GM04504 (cell line): ENCODE measurements around the gene CCDC154.
"Not testable (repeated sequence)": the region's sequence is repeated elsewhere in the genome, so short reads cannot be mapped to it uniquely, and the experiment has no call there.

Experiments
- DNase-seq: peaks from one replicate; pipeline ENCODE4 v3.0.0-alpha.2; 2012; ENCODE audit warnings: low read depth

The CCDC154 gene

DNA sequence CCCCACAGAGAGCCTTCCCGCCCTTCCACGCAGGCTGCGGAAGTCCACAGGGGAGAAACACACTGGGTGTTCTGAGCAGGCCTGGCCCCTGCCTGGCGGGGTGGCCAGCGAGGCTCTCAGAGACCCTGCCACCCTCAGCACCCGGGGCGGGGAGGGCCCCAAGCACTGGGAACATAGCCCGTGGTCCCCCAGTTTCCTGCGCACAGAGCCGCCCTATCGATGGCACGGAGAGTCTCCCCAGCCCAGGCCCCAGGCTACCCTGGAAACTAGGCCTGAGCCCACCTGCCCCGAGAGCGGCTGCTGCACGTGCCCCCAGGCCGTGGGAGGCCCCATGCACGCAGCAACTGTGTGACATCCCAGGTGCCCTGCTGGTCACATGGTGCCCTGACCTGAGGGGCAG, 10.2 kb upstream of the CCDC154 start:
- DNase-seq, result no peak

DNA sequence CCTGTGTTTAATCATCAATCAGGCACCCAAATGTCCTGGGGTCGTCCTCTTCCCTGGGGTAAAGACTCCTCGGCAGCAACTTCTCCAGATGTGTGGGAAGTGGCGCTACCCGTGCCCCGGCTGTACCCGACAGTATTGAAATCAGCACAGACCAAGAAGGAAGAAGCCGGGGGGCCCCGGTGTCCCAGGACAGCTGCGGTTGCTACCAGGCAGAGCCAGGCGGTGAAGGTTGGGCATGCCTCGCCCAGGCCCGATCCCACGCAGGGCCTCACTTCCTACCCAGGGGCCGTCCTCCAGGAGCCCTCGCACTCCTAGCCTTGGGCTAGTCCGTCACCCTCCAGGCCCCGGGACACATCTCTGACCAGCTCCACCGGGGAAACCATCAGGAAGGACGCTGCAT, 9.0 kb upstream of the CCDC154 start:
- no peak for DNase-seq

DNA sequence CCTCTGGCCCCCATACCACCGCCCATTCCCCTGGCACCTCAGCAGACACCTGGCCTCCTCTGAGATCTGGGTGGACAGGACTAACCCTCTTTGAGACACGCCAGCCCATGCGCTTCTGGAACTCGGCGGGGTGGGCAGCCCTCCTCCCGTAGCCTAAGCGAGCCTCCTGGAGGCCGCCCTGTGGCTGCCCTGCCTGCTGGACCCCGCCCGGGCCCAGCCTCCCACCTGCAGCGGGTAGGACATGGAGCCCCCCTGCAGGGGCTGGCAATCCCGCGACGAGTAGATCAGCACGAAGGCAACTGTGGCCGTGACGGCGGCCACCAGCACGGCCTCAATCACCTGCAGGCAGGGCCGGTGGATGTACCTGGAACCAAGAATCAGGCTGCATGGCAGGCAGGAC, 8.2 kb upstream of the CCDC154 start:
- DNase-seq, result no peak

DNA sequence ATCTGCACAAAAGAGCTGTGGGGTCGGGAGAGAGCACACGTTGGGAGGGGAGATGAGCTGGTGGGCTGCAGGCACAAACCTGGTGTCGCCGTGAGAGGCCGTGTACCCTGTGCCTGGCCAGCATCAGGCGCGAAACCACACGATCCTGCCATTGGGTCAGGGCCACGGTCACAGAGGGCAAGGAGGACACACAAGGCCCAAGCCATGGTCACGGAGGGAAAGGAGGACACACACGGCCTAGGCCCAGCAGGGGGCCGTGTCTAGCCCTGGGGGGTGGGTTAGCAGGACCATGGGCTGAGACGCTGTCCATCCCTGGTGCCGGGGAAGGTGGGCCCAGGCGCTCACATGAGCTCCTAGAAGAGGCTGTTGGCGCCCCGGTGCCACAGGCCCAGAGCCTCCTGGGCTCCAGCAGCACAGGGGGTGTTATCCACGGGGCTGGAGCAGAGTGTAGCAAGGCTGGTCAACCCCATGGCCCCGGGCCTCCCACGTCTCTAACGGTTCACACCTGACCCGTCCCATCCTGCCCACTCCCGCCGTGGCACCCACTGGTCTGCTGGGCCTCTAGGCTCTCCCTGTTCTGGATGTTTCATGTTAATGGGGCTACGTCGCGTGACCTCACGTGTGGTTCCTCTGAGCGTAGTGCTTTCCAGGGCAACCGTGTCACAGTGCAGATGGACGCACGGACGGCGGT, 7.5 kb upstream of the CCDC154 start:
- no peak for DNase-seq

DNA sequence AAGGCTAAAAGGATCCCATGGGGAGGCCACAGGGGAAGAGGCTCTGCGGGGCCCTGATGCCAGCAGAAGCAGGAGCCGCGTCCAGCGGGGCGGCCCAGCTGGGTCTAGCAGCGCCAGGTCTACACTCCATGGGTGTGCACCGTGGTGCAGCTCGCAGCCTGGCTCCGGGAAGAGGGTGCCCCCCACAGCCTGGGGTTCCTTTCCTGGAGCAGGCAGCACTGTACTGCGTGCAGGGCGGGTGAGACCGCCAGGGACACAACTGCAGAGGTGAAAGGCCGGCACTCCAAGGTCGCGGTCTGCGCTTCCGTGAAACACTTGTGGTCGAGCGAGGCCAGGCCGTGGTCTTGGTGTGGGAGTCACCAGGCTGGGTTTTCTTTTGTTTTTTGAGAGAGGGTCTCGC, 6.5 kb upstream of the CCDC154 start:
- no peak for DNase-seq

DNA sequence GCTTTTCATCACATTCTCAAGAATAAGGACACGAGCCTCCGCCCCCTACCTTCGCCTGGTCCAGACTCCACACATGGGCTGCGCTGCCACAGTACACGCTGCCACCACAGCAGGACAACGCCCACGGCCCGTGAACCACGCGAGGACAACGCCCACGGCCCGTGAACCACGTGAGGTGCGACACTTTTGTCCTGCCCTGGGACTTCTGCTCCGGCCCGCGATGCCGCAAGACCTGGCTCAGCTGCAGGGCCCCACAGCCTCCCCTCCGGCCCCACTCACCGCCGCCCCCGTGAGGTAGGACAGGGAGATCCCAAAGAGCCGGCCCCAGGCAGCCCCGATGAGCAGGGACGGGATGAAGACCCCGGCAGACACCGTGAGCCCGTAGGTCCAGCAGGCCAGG, 5.9 kb upstream of the CCDC154 start:
- no peak for DNase-seq

DNA sequence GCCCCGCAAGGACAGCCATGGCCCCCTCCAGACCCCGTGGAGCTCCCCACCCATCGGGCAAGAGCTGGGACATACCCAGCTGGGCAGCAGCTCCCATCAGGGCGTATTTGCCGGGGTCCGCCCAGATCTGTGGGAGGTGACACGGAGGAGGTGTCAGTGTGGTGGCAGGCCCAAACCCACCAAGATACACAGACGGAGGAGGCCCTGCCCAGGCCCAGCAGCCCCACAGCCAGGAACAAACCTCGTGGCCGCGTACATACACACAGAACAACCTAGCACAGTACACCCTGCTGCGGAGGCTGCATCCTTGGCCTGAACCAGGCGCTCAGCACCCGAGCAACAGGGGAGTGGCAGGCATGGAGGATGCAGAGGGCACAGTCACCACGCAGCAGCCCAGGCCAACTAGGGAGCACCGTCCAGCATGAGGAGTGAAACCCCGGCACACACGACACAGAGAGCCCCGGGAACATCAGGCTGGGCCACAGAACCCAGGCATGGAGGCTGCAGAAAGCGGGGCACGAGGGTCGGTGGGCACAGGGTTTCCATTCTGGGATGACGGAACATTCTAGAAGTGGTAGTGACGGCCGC, 4.9 kb upstream of the CCDC154 start:
- no peak for DNase-seq

DNA sequence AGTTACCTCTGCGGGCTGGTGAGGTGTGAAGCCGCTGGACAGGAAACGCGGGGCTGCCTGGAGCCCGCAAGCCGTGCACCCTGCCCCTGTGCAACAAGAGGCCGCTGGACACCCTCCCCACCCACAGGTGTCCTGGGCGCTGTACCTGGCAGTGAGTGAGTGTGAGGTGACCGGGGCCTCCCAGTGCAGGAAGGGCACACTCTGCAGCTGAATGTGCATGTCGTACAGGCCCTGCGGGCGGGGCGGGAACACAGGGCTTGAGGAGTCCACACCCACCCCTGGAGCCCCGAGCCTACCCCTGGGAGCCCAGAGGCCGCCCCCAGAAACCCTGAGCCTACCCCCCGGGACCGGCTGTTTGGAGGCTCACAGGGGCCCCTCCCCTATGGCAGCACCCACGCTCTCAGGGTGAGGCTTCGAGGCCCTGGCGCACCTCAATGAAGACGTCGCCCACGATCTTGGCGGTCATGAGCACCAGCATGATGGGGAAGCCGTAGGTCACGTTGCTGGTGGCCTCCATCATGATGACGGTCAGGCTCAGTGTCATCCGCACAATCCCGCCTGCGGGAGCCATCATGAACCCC, 4.3 kb upstream of the CCDC154 start:
- no peak for DNase-seq

DNA sequence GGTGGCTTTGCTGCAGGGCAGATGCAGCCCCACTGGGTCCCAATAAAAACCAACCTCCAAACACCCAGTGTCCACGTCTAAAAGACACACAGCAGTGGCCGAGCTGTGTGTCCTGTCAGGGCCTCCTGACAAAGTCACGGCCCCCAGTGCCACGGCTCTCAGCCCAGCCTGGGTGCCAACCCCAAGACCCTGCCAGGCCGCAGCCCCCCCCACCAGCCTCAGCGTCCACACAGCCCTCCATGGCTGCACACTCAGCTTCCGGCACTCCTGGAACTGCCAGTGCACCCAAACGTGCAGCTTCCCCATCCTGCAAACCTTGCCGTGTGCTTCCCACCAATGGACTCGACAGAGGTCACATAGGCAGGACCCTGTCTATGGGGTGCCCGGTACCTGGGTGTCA, 3.6 kb upstream of the CCDC154 start:
- DNase-seq, result no peak

DNA sequence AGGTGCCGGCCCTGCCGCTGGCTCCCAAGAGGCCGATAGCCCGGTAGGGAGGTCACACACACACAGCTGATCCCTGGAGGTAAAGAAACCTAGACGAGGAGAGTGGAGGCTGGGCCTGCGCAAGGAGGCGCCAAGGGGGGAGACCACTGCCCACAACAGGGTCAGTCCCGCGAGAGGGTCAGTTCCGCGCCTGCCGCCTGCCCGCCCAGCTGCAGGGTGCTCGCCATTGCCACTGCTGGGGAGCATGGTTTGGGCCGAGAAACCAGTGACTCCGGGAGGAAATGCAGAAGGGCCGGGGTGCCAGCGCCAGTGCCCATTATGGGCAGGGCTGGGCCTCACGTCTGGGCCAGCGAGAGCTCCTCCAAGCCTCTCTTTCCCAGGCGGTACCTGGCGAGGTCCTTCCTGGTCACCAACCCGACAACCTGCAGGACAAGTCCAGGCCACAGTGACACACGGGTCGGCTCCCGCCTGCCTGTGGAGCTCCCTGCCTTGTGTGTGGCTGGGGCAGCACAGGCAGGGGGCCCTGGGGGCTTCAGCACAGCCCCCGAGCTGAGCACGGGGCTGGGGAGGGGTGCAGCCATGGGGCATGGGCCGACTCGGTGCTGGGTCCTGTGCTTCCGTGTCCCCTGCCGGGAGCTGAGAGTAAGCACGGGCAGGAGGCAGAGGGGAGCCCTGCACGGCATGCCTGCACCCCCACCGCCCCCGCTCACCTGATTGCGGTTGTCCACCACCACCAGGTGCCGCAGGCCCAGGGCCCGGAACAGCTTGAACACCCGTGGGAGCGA, 2.1 kb upstream of the CCDC154 start:
- DNase-seq, result no peak

DNA sequence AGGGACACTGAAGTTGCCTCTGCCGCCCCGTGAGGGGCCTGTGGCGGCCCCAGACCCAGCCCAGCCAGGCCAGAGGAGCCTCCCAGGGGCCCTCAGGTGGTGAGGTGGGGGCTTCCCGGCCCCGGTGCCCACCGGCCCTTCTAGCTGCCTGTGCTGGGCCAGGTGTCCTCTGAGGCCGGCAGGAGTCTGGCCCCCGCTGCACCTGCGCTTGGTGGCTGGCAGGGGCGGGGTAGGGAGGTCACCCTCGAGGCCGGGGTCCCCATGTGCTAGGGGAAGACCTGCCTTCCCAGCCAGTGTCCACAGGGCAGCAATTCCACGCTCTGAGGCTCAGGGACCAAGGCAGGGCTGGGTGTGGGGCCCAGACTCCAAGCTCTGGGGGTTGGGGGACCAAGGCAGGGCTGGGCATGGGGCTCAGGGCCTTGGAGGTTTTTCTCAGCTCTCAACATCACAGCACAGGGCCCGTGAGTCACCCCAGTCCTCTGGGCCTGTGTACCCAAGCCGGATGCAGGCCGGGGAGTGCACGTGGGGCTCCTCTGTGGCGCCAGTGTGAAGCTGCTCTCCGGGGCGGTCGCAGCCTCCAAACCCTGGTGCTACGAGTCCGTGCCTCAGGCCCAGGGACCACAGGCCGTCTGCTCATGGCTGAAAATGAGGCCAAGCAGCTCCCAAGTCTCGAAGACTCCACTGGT, 1.3 kb upstream of the CCDC154 start:
- no peak for DNase-seq

DNA sequence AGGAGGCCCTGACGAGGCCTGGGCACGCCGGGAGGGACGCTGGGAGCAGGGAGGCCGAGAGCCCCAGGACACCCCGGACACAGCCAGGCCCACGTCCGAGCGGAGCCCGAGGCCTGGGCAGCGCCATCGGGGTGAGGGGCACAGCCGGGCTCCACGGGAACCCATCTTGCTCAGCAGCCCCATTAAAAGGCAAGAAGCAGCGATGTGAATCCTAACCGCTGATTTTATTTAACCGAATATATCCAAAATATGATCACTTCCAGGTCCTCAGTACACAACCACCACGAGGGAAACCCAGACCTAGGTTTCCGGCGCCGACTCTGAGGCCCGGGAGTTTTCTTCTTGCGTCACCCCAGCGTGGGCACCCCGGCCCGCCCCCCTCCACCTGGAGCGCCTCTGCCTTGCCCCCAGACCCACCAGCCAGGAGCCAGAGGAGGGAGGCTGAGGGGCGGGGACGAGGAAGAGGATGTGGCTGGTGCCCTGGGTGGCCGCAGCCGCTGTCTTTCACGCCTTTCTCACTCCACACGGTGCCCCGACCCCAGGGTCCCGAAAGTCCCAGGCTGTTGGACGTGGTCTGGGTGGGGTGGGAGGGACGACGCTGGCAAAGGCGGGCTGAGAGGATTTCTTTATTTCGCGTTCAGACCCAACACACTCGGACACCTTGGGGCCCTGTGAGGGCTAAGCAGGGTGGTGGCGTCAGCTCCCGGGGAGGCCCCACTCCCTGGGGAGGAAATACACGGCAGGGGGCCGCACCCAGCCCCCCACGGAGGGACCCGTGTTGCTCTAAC, 568 bp upstream of the CCDC154 start:
- DNase-seq, result no peak

DNA sequence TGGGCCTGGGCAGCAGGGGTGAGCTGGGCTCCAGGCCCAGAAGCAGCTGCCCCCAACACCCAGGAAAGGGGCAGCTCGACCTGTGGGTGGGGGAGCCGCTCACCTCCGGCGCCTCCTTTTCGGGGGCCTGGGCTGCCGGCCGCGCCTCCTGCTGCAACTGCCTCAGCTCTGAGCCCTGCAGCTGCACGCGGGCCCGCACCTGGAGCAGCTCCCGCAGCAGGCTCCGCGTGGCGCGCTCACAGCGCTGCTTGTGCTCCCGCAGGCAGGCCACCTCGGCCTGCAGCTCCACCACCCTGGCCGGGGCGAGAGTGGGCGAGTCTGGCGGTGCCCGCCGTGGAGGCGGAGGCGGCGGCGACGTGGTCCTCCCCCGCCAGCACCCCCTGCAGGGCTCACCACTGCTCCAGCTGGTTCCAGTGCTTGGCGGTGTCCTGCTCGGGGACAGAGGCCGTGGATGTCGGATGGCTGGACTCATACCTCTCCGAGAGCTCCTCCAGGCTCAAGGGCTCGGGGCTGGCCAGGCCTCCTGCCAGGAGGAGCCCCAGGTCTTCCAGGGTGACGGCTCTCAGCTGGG, 868 bp downstream of the CCDC154 start:
- DNase-seq, result no peak

DNA sequence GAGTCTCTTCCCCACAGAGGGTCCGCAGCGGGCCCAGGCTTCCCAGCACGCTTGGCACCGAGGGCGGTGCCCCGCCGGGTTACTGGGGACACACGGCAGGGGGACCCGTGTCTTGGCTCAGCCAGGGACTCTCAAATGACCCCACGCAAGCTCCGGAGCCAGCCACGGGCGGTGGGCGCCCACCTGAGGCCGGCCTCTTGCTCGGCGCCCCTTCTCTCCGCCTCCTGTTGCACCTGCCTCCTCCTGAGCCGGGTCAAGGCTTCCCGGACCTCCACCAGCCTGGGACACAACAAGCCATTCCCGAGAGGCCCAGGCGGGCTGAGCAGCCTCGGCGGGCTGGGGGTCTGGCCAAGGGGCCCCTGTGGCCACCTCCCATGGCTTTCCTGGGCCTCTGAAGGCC, 1.7 kb downstream of the CCDC154 start:
- no peak for DNase-seq

DNA sequence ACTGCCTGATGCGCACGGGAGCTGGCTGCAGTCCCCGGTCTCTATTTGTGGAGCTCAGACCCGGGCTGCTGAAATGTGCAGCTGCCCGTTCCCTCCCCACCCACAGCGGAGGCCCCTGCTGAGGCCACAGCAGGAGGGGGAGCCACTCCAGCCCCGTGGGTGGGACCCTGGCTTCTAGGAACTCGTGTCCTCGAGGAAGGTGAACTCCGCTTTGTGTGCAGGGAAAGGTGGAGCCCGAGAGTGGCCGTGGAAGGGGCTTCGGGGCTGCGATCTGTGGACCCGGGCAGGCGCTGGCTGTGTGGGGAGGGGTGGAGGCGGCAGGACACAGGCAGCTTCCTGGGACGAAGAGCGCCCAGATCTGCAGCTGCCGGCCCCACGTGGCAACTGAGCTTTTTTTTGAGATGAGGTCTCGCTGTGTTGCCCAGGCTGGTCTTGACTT, 2.9 kb downstream of the CCDC154 start:
- no peak for DNase-seq

DNA sequence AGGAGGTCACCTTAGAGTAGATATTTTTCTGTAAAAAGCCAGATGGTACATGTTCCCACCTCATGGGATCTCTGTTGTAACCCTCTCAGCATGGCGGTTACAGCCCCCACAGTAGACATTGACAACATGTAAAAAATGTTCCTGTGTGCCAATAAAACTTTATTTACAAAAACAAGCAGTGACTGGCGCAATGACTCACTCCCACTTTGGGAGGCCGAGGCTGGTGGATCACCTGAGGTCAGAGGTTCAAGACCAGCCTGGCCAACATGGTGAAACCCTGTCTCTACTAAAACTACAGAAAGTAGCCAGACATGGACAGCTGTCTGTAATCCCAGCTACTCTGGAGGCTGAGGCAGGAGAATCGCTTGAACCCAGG, 4.7 kb downstream of the CCDC154 start:
- DNase-seq, result not testable (repeated sequence)

DNA sequence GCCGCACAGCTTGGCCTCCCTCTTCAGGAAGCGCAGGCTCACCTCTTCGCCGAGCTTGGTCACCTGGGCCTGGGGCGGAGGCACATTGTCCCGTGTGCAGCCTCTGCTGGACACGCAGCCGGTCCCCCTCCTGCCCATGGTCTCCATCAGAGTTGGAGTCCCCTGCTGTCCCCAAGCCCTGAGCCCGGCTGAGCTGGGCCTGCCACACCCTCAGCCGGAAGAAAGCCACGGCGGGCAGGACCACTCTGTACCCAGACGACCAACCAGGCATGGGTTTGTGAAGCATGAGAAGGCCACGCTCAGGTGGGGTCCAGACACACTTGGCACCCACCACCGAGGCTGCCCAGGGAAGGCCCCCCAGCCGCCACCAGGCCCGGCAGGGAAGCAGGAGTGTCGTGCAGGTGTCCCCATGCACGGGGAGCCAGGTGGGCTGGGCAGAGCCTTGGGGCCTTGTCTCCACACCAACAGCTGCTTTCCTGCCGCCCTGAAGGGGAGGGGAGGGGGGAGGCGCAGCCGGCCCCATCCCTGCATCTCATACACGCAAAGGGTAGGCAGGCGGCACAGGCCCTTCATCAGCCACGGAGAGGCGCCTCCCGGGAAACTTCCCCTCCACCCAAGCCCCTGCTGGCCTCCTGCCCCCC, 5.2 kb downstream of the CCDC154 start:
- no peak for DNase-seq

DNA sequence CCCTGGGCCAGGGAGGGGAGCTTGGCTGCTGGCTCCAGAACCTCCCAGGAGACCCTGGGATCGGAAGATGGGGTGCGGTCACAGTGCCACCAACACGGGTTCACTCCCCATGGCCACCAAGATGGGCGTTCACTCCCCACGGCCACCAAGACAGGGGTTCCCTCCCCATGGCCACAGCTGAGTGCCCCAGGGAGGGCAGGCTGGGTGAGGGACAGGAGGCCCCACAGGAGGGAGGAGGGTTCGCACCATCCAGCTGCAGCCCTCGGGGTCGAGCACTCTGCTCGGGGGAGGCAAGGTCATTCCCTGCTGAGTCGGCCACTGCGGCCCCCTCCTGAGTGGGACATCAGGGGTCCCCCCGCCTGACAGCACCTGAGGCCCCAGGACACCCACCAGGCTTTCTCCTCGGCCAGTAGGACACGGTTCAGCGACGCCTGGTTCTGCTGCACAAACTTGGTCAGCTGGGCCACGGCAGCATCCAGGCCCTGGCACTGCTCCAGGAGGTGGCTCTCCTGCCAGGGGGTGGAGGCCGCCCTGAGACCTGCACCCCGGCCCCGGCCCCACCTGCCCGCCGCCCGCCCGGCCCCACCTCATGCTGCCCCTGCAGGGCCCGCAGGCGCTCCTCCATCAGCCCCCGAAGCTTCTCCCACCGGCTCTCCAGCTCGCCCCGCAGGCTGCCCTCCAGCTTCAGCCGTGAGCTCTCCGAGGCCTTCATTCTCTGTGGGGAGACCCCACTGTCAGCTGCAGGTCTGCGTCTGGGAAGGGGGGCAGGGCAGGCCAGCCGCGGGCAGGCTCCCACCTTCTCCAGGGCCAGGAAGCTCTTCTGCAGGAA, 5.9 kb downstream of the CCDC154 start:
- DNase-seq, result no peak

DNA sequence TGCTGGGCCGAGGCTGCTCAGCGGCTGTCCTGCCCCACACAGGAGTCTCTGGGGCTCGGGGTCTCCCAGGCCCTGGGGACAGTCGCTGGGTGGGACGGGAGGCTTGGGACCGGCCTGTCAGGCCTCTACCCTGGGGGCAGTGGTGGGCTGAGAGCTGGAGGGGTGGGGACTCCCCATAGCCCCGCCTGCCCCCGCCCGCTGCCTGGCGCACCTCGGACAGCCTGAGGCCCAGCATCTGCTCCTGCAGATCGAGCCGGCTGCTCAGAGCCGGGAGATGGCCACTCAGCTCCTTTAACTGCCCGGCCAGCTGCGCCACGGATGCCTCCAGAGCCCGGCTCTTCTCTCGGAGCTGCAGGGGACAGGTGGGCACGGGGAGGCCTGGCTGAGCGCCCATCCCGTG, 6.8 kb downstream of the CCDC154 start:
- DNase-seq, result no peak
